Stimulated activated CD8-positive, alpha-beta memory T cell treated with anti-CD3 and anti-CD28 coated beads, Interleukin-2, amount 100 ng/mL, for 1 hour (primary cell): ENCODE data around the gene ACTA2.

Experiments used
- DNase-seq, 2 donors: peaks; one replicate each; pipeline ENCODE4 v3.0.0-alpha.2; 2020; ENCODE audit warnings: low read depth in 2 of 2

Gene ACTA2

GRCh38 chr10:88952647-88953111 lies at the start of gene ACTA2:
TSS of gene ACTA2 (minus strand) at chr10:88952773. CDS start at chr10:88948930, 3,843 bp downstream.
- no peak for DNase-seq

- DNase-seq, result no peak
Observed at GRCh38 chr10:89001729-89002072, 49.1 kb upstream of the ACTA2 start.

DNA sequence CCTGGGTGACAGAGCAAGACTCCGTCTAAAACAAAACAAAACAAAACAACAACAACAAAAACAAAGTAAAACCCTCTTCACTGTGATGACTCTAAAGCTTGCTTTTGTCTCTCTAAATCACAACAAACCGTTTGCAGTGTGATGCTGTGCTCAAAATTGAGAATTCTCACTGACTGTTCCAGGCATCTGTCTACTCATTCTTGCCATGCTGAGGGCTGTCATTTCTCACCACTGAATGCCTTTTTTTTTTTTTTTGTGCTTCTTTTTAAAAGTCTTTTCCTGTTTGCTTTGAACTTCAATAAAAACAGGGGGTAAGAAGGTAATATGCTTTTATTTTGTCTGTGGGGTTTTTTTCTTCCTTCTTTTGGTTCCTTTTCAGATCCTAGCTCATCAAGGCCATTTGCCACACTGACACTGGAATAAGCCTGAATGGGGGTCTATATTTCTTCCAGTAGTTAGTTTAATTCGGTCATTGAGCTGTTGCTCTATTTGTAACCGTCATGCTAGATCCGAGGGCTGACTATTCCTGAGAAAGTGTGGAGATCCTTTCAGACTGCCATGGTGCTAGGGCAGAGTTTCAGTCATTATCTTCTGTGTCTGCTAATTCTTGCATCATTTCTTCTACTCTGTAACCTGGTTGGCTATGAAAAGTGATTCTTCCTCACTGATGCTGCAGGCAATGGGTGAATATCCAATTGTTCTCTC lies 48.6 kb upstream of the ACTA2 start:
- DNase-seq, result no peak

DNA sequence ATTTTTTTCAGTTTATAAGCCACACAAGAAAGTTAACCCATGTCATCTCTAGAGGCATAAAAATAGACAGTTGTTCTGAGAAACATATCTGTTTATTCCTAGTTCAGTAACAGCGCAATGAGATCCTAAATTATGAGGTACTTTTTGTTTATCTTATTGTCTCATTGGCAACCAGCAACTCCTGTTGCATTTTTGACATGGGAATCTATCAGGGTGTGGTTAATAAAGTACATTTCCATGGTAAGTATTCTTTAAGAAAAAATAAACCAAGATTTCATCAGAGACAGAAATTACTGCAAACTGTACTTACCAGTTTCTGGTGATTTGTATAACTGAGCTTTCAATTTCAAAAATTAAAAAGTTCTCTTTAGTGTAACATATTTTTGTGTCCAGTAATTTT lies 47.1 kb upstream of the ACTA2 start:
- DNase-seq, result no peak

GRCh38 chr10:88996927-88997326 lies 44.4 kb upstream of the ACTA2 start:
- DNase-seq, result no peak

- DNase-seq, result no peak
Observed at GRCh38 chr10:88995156-88995876, 42.7 kb upstream of the ACTA2 start.

- no peak for DNase-seq
Observed at GRCh38 chr10:88994019-88994418, 41.4 kb upstream of the ACTA2 start.

DNA sequence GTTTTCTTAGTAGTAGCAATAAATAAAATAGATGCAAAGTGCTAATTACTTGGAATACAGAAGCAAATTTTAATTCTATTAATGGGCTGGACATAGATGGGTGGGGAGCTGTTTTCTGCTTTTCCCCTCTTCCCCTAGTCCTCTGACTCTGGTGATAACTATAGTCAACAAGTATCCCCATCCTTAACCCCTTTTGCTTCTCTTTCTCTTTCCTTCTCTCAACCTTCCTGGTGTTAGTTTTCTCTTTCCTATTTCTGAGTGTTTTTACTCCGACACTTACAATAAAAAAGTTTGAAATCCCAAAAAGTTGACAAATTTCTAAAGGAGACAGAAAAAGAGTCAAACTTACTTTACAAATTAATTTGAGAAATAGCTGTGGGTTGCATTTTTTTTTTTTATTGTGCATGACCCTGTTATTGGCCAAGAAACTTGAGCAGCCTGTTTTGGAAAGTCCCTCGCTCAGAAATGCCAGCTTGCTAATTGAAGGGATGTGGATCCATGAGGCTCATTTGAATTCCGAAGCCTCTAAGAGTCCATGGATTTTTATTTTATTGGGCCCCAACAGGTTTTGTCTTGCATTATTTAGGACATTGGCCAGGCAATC lies 40.5 kb upstream of the ACTA2 start:
- no peak for DNase-seq

DNA sequence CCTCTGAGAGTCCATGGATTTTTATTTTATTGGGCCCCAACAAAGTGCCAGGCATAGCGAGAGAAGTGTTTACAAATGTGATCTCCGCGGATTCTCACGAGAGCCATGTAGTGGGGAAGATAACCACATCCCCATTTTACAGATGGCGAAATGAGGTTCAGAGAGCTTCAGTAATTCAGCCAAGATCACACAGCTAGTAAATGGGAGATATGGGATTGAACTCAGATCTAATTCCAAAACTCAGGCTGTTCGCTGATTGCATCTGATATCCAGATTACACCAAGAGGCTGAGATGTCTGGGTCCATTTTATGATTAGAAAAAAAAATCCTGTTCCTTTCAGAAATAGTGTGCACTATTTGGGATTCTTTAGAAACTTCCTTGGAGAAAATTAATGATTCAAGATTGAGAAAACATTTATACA lies 39.3 kb upstream of the ACTA2 start:
- DNase-seq, result no peak

GRCh38 chr10:88991161-88991898 lies 38.8 kb upstream of the ACTA2 start:
- DNase-seq, result peak; percentile 33 to 38

DNA sequence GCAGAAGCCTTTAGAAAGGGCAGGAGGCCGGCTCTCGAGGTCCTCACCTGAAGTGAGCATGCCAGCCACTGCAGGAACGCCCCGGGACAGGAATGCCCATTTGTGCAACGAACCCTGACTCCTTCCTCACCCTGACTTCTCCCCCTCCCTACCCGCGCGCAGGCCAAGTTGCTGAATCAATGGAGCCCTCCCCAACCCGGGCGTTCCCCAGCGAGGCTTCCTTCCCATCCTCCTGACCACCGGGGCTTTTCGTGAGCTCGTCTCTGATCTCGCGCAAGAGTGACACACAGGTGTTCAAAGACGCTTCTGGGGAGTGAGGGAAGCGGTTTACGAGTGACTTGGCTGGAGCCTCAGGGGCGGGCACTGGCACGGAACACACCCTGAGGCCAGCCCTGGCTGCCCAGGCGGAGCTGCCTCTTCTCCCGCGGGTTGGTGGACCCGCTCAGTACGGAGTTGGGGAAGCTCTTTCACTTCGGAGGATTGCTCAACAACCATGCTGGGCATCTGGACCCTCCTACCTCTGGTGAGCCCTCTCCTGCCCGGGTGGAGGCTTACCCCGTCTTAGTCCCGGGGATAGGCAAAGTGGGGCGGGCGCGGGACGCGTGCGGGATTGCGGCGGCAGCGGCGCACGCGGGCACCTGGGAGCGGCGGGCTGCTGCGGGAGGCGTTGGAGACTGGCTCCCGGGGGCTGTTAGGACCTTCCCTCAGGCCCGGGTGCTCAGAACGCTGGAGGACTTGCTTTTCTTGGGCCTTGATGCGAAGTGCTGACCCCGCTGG lies 38.0 kb upstream of the ACTA2 start, which contains the start of gene FAS:
Gene FAS (plus strand): TSS at position 415 of the 777 bp plus-strand sequence. CDS start 79 bp downstream, at position 494.
- peak; percentile 41 to 57 for DNase-seq

GRCh38 chr10:88989824-88990383 lies 37.3 kb upstream of the ACTA2 start:
- DNase-seq, result no peak

GRCh38 chr10:88989423-88989822 lies 36.9 kb upstream of the ACTA2 start:
- no peak for DNase-seq

DNA sequence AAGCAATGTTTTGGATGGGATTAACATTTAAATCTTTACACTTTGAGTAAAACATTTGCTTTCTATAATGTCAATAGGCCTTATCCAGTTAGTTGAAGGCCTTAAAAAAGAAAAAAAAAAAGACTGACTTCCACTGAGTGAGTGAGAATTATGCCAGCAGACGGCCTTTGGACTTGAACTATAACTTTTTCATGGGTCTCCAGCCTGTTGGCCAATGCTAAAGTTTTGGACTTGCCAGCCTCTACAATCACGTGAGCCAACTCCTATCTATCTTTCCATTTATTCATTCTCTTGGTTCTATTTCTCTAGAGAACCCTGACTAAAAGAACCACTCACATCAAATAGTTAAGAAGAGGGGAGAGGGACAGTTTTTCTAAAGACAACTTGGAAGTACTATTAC lies 35.3 kb upstream of the ACTA2 start:
- no peak for DNase-seq

- DNase-seq, result no peak
Observed at GRCh38 chr10:88987243-88987725, 34.7 kb upstream of the ACTA2 start.

GRCh38 chr10:88986549-88987242 lies 34.1 kb upstream of the ACTA2 start:
- no peak for DNase-seq

DNA sequence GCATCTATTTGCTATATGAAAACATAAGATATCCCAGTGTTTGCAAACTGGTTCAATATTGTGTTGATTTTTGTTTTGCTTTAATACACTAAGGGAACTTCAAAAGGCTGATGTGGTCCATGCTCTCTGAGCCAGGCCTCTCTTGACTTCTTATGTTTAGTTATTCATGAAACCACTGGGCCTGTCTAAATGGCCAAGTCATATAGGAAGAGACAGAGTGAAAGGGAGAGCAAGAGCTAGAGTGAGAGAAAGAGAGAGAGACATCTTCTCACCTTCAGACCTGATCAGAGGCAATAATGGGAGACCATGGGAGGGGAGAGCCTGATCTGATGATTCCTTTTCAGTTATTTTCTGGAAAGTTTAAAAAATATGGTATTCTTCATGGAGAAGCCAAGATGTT lies 32.0 kb upstream of the ACTA2 start:
- no peak for DNase-seq

DNA sequence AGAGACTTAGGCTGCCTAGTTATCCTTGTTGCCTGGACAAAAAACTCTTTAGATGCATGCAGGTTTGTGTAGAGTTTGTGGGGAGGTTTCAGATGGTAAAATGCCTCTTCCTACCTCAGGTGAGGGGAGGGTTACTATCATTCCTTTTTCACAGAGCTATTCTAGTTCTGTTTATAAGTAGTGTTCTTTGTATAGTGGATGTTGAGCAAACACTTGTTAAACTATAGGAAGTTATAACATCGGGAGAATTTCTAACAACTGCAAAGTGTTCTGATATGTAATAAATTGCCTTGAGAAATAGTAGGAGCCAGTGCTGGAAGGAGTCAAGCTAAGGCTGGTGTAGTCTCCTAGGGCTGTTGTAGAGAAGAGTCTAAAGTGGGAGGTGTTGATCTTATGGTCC lies 31.4 kb upstream of the ACTA2 start:
- DNase-seq, result no peak

DNA sequence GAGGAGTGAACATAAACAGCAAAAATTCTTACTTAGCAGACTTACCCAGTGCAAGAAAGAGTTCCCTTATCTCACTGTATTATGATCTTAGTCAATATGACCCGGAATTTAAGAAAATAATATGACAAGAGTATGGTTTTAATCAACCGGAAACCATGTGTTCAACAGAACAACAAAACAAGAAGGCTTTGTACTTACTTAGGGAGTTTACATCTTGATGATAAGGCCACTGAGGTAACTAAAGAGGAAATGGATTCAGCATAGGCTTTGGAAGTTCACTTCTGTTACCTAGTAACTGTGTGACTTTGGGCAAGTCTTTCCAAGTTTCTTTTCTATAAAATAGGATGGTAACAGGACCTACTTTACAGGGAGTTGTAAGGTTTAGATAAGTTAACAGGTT lies 30.6 kb upstream of the ACTA2 start:
- no peak for DNase-seq

DNA sequence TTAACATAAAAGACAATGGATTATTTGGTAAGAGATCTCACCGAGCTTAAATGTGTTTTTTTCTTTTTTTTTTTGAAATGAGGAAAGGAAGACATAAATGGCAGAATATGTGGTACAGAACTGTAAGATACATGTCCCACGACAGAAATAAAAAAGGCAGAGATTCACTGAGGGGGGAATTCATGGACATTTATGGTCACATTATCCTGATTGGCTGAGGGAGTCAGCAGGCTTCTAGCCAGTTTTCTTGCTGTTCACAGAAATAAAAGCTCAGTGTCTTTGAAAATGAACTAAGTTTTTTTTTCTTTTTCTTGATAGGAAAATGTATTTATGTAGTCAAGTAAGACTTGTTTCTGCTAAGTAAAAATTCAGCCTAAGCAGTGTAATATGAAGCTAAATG lies 29.8 kb upstream of the ACTA2 start:
- no peak for DNase-seq
